Fibroblast of skin of left quadriceps (primary cell): ENCODE results near the gene GRAP.

ENCODE experiments used
- DNase-seq, 2 experiments: peaks; one replicate each; pipeline ENCODE4 v3.0.0-alpha.2; 2013; ENCODE audit warnings: low read depth in 2 of 2

The GRAP gene

GRCh38 chr17:19002805-19003542 is 43.8 kb downstream of the GRAP start:
- DNase-seq: no peak

- no peak for DNase-seq
Observed at GRCh38 chr17:19001907-19002590, 44.7 kb downstream of the GRAP start.

GRCh38 chr17:19000531-19001325 is 46.0 kb downstream of the GRAP start:
- no peak for DNase-seq

- DNase-seq: no peak
Observed at GRCh38 chr17:18999911-19000310, 46.8 kb downstream of the GRAP start.

- DNase-seq: no peak
Observed at GRCh38 chr17:18999394-18999793, 47.4 kb downstream of the GRAP start.

- DNase-seq: no peak
Observed at GRCh38 chr17:18997650-18998196, 49.0 kb downstream of the GRAP start.

- no peak for DNase-seq
Observed at GRCh38 chr17:18996458-18996857, 50.3 kb downstream of the GRAP start.

GRCh38 chr17:18995220-18995619 is 51.5 kb downstream of the GRAP start:
- no peak for DNase-seq

GRCh38 chr17:18994631-18995030 is 52.1 kb downstream of the GRAP start:
- no peak for DNase-seq

GRCh38 chr17:18993905-18994526 is 52.7 kb downstream of the GRAP start:
- DNase-seq: no peak

GRCh38 chr17:18992454-18993130 is 54.2 kb downstream of the GRAP start:
- no peak for DNase-seq

- no peak for DNase-seq
Observed at GRCh38 chr17:18991531-18992315, 55.0 kb downstream of the GRAP start.

GRCh38 chr17:18990331-18990730 is 56.4 kb downstream of the GRAP start:
- no peak for DNase-seq

- no peak for DNase-seq
Observed at GRCh38 chr17:18988546-18989173, 58.1 kb downstream of the GRAP start.

- no peak for DNase-seq
Observed at GRCh38 chr17:18987862-18988545, 58.8 kb downstream of the GRAP start.

GRCh38 chr17:18987230-18987610 is 59.5 kb downstream of the GRAP start:
- DNase-seq: no peak

GRCh38 chr17:18986541-18987229 is 60.1 kb downstream of the GRAP start:
- DNase-seq: no peak

GRCh38 chr17:18985475-18985874 is 61.3 kb downstream of the GRAP start:
- DNase-seq: no peak
